Ishikawa (cell line): ENCODE results near the gene AGPS.
A peak's percentile ranks its signal among the peaks of the same experiment; 100 is the strongest.

Source experiments
- CEBPB ChIP-seq: IDR thresholded peaks from 2 replicates; pipeline ENCODE4 v1.6.1; 2012
- CREB1 ChIP-seq: IDR thresholded peaks from 2 replicates; pipeline ENCODE4 v1.6.1; 2012; ENCODE audit warnings: low read depth
- EGR1 ChIP-seq: IDR thresholded peaks from 2 replicates; pipeline ENCODE4 v1.6.1; 2012
- EP300 ChIP-seq: IDR thresholded peaks from 2 replicates; pipeline ENCODE4 v1.6.1; 2012; ENCODE audit warnings: borderline replicate concordance
- FOXM1 ChIP-seq: IDR thresholded peaks from 2 replicates; pipeline ENCODE4 v1.6.1; 2012; ENCODE audit warnings: low read depth, borderline replicate concordance
- NFIC ChIP-seq: IDR thresholded peaks from 2 replicates; pipeline ENCODE4 v1.6.1; 2012
- RAD21 ChIP-seq: IDR thresholded peaks from 2 replicates; pipeline ENCODE4 v1.6.1; 2012; ENCODE audit warnings: low read depth
- TAF1 ChIP-seq: IDR thresholded peaks from 2 replicates; pipeline ENCODE4 v1.6.1; 2012; ENCODE audit warnings: low read depth, mild to moderate bottlenecking
- TCF12 ChIP-seq: IDR thresholded peaks from 2 replicates; pipeline ENCODE4 v1.6.1; 2012; ENCODE audit warnings: low read depth
- TEAD4 ChIP-seq: IDR thresholded peaks from 2 replicates; pipeline ENCODE4 v1.6.1; 2012
- USF1 ChIP-seq: IDR thresholded peaks from 2 replicates; pipeline ENCODE4 v1.6.1; 2012
- YY1 ChIP-seq: IDR thresholded peaks from 2 replicates; pipeline ENCODE4 v1.6.1; 2012; ENCODE audit warnings: low read depth
- ZBTB7A ChIP-seq: IDR thresholded peaks from 2 replicates; pipeline ENCODE4 v1.6.1; 2012; ENCODE audit warnings: low read depth
- TF ChIP-seq, protein P1 (sequence below): IDR thresholded peaks from 2 replicates; pipeline ENCODE4 v1.6.1; 2012; ENCODE audit warnings: low read depth, mild to moderate bottlenecking
- TF ChIP-seq, protein P2 (sequence below): IDR thresholded peaks from 2 replicates; pipeline ENCODE4 v1.6.1; 2012

AGPS gene

GRCh38 chr2:177391822-177392372, 676 bp upstream of the AGPS start:
- TF ChIP-seq, protein P1, sequence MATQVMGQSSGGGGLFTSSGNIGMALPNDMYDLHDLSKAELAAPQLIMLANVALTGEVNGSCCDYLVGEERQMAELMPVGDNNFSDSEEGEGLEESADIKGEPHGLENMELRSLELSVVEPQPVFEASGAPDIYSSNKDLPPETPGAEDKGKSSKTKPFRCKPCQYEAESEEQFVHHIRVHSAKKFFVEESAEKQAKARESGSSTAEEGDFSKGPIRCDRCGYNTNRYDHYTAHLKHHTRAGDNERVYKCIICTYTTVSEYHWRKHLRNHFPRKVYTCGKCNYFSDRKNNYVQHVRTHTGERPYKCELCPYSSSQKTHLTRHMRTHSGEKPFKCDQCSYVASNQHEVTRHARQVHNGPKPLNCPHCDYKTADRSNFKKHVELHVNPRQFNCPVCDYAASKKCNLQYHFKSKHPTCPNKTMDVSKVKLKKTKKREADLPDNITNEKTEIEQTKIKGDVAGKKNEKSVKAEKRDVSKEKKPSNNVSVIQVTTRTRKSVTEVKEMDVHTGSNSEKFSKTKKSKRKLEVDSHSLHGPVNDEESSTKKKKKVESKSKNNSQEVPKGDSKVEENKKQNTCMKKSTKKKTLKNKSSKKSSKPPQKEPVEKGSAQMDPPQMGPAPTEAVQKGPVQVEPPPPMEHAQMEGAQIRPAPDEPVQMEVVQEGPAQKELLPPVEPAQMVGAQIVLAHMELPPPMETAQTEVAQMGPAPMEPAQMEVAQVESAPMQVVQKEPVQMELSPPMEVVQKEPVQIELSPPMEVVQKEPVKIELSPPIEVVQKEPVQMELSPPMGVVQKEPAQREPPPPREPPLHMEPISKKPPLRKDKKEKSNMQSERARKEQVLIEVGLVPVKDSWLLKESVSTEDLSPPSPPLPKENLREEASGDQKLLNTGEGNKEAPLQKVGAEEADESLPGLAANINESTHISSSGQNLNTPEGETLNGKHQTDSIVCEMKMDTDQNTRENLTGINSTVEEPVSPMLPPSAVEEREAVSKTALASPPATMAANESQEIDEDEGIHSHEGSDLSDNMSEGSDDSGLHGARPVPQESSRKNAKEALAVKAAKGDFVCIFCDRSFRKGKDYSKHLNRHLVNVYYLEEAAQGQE, result no peak
- TF ChIP-seq CEBPB (peak; percentile 46; the same call in 1 of the 2 replicates), EGR1 (no peak)

GRCh38 chr2:177393203-177393755, 706 bp downstream of the AGPS start:
- TF ChIP-seq, protein P1, result no peak
- no peak for TF ChIP-seq CEBPB
- TF ChIP-seq RAD21, result no peak
- no peak for TF ChIP-seq NFIC

GRCh38 chr2:177393824-177394593, 1.4 kb downstream of the AGPS start:
- no peak for TF ChIP-seq TCF12
- no peak for TF ChIP-seq USF1
- TF ChIP-seq YY1, result no peak
- no peak for TF ChIP-seq EGR1
- no peak for TF ChIP-seq TAF1
- TF ChIP-seq EP300, result no peak

- TF ChIP-seq FOXM1 (no peak), NFIC (no peak), ZBTB7A (no peak), CEBPB (no peak), CREB1 (no peak), YY1 (no peak), EGR1 (no peak), TAF1 (no peak), TCF12 (no peak), EP300 (no peak), RAD21 (no peak), USF1 (no peak), TEAD4 (no peak)
- TF ChIP-seq, protein P1, result no peak
- TF ChIP-seq, protein P2, sequence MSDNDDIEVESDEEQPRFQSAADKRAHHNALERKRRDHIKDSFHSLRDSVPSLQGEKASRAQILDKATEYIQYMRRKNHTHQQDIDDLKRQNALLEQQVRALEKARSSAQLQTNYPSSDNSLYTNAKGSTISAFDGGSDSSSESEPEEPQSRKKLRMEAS, result no peak
These were observed 2.0 kb downstream of the AGPS start for GRCh38 chr2:177394594-177394973.
